Astrocyte (in vitro differentiated cells and primary cell): ENCODE data around the gene IRF1. TPM values are rescaled to one million over a fixed set of nuclear protein-coding genes. Genes with fewer than 3 reads are reported as not detected.

Source experiments
- DNase-seq: peaks from one replicate; pipeline ENCODE4 v3.0.0-alpha.2; 2010; ENCODE audit warnings: low read depth
- FAIRE-seq: peaks from 2 replicates; lab custom pipeline; 2011; peaks lifted over from hg19 to GRCh38; lab: Jason Lieb, UNC
- H2AFZ ChIP-seq: 2 replicates; pipeline ENCODE4 v1.6.0; 2012; ENCODE audit warnings: low read depth, low read length, inconsistent platforms
- H3K27ac ChIP-seq: 2 replicates; pipeline ENCODE4 v1.5.1; 2011; ENCODE audit warnings: low read depth, low read length, inconsistent platforms
- H3K27me3 ChIP-seq: 2 replicates; pipeline ENCODE4 v1.6.0; 2011; ENCODE audit warnings: low read length, inconsistent platforms; ENCODE audit not compliant: insufficient read depth
- H3K36me3 ChIP-seq: 2 replicates; pipeline ENCODE4 v1.5.1; 2011; ENCODE audit warnings: low read length, inconsistent platforms; ENCODE audit not compliant: insufficient read depth
- H3K4me1 ChIP-seq: 2 replicates; pipeline ENCODE4 v1.5.1; 2011; ENCODE audit warnings: low read length, inconsistent platforms; ENCODE audit not compliant: insufficient read depth
- H3K4me2 ChIP-seq: 2 replicates; pipeline ENCODE4 v1.6.0; 2012; ENCODE audit warnings: low read length, inconsistent platforms
- H3K4me3 ChIP-seq: 2 replicates; pipeline ENCODE4 v1.5.1; 2011; ENCODE audit warnings: low read depth, mild to moderate bottlenecking, low read length, inconsistent platforms; ENCODE audit not compliant: insufficient read depth
- H3K79me2 ChIP-seq: 2 replicates; pipeline ENCODE4 v1.6.0; 2012; ENCODE audit warnings: mild to moderate bottlenecking, low read length, inconsistent platforms; ENCODE audit not compliant: insufficient read depth
- H3K9ac ChIP-seq: 2 replicates; pipeline ENCODE4 v1.6.0; 2012; ENCODE audit warnings: mild to moderate bottlenecking, low read length, inconsistent platforms
- H3K9me3 ChIP-seq: 2 replicates; pipeline ENCODE4 v1.5.1; 2012; ENCODE audit warnings: low read depth, mild to moderate bottlenecking, low read length, inconsistent platforms; ENCODE audit not compliant: insufficient read depth
- H4K20me1 ChIP-seq: 2 replicates; pipeline ENCODE4 v1.6.0; 2012; ENCODE audit warnings: low read length, inconsistent platforms; ENCODE audit not compliant: insufficient read depth
- H3K27ac Mint-ChIP-seq: one replicate; pipeline ENCODE4 v1.8.0; 2021; ENCODE audit warnings: mild to moderate bottlenecking, mixed read lengths; ENCODE audit not compliant: unreplicated experiment
- H3K27me3 Mint-ChIP-seq: one replicate; pipeline ENCODE4 v1.8.0; 2021; ENCODE audit warnings: low read depth, mixed read lengths; ENCODE audit not compliant: unreplicated experiment
- H3K36me3 Mint-ChIP-seq: one replicate; pipeline ENCODE4 v1.8.0; 2021; ENCODE audit warnings: low read depth, mixed read lengths; ENCODE audit not compliant: unreplicated experiment
- H3K4me1 Mint-ChIP-seq: one replicate; pipeline ENCODE4 v1.8.0; 2021; ENCODE audit warnings: low read depth, mixed read lengths; ENCODE audit not compliant: unreplicated experiment
- H3K4me3 Mint-ChIP-seq: one replicate; pipeline ENCODE4 v1.8.0; 2021; ENCODE audit warnings: mild to moderate bottlenecking, moderate library complexity, mixed read lengths; ENCODE audit not compliant: unreplicated experiment
- H3K9me3 Mint-ChIP-seq: one replicate; pipeline ENCODE4 v1.8.0; 2021; ENCODE audit warnings: mild to moderate bottlenecking, mixed read lengths; ENCODE audit not compliant: unreplicated experiment
- EZH2 ChIP-seq: IDR thresholded peaks from 2 replicates; pipeline ENCODE4 v1.6.1; 2012; ENCODE audit warnings: mild to moderate bottlenecking, low read length, inconsistent platforms; ENCODE audit not compliant: insufficient read depth
- total RNA-seq: library from RNA; stranded (reverse); gene quantifications from 2 replicates; pipeline ENCODE4 v1.2.1, GENCODE V29; 2021
- TF ChIP-seq, protein P1 (sequence below): IDR thresholded peaks from 2 replicates; pipeline ENCODE4 v1.5.1; 2011; ENCODE audit warnings: low read depth, mild to moderate bottlenecking, inconsistent platforms, low read length, moderate library complexity; ENCODE audit not compliant: insufficient read depth

IRF1 gene
- total RNA-seq, 1 donor from 2014 or later, result 39.7 TPM

DNA sequence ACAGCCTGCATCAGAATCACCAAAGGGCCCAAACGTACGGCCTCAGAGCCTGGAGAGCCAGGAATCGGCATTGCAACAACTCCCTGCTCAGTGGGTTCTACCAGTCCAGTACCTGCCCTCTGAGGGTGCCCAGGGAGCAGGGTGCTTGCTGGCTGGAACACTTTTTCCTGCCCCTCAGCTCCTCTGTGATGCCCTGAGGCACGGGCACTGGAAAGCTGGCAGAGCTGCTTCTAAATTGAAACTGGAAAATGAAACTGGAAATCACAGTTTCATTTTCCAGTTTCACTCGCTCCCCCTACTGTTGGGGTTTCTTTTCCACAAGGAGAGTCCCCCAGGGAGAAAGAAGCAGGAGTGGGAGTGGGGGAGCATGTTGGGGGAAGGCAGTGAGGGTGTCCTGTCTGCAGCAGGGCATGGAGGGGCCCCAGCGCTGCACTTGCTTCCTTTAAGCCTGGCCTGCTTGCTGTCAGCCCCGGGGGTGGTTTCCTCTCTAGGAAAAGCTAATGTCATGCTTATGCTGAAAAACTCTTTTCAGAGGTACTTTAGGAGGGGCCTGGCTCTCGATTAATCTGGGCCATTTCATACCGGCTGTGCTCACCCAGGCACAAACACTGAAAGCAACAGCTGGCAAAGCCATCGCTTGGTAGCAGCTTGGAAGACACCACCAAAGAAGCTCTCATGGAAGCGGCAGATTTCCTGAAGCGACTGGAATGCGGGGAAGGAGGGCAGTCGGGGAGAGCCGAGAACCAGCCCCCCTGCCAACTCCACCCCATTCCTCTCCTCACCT is 26.2 kb downstream of the IRF1 start:
- Histone ChIP-seq H3K27me3 (no peaks in the 10 kb centered on the region), H3K9me3 (no peaks in the 10 kb centered on the region), H3K9ac (no peak overlapping the region), H2AFZ (no peak overlapping the region), H3K4me1 (peaks cover 28% of the 10 kb centered on the region), H3K36me3 (no peaks in the 10 kb centered on the region), H3K4me2 (peak overlapping the region; percentile 52), H3K79me2 (no peaks in the 10 kb centered on the region), H4K20me1 (no peaks in the 10 kb centered on the region), H3K4me3 (no peak overlapping the region), H3K27ac (no peak overlapping the region)
- H3K4me1 Mint-ChIP-seq, result peaks cover 59% of the 10 kb centered on the region
- H3K36me3 Mint-ChIP-seq, result peaks cover 15% of the 10 kb centered on the region
- H3K27ac Mint-ChIP-seq, result peak overlapping the region; percentile 21
- no peak for FAIRE-seq
- H3K9me3 Mint-ChIP-seq, result peaks cover 4% of the 10 kb centered on the region
- DNase-seq, result no peak
- no peak overlapping the region for H3K4me3 Mint-ChIP-seq
- no peaks in the 10 kb centered on the region for H3K27me3 Mint-ChIP-seq
- TF ChIP-seq, protein P1, sequence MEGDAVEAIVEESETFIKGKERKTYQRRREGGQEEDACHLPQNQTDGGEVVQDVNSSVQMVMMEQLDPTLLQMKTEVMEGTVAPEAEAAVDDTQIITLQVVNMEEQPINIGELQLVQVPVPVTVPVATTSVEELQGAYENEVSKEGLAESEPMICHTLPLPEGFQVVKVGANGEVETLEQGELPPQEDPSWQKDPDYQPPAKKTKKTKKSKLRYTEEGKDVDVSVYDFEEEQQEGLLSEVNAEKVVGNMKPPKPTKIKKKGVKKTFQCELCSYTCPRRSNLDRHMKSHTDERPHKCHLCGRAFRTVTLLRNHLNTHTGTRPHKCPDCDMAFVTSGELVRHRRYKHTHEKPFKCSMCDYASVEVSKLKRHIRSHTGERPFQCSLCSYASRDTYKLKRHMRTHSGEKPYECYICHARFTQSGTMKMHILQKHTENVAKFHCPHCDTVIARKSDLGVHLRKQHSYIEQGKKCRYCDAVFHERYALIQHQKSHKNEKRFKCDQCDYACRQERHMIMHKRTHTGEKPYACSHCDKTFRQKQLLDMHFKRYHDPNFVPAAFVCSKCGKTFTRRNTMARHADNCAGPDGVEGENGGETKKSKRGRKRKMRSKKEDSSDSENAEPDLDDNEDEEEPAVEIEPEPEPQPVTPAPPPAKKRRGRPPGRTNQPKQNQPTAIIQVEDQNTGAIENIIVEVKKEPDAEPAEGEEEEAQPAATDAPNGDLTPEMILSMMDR, result peak; percentile 2
- TF ChIP-seq EZH2, result no peak

DNA sequence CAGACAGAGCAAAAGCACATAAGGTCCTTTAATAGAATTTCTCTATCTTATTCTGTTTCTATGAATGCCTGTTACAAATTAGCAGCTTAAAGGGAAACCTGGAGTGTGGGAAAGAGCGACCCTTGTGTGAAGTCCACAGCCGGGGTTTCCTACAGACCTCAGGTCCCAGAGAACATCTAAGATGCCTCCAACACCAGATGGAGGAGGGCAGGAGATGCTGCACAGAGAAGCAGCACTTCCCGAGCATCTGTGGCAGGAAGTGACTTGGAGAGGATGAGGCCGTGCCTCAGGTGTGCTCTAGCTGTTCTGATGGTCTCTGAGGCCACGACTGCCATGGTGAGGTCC is 26.8 kb downstream of the IRF1 start:
- Histone ChIP-seq H2AFZ (no peak overlapping the region), H3K4me3 (no peak overlapping the region), H3K79me2 (no peaks in the 10 kb centered on the region), H3K36me3 (no peaks in the 10 kb centered on the region), H3K9me3 (no peaks in the 10 kb centered on the region), H3K27ac (no peak overlapping the region), H3K4me1 (peaks cover 32% of the 10 kb centered on the region), H3K27me3 (no peaks in the 10 kb centered on the region), H3K4me2 (no peak overlapping the region), H3K9ac (no peak overlapping the region), H4K20me1 (no peaks in the 10 kb centered on the region)
- Mint-ChIP-seq H3K36me3 (peaks cover 10% of the 10 kb centered on the region), H3K27me3 (no peaks in the 10 kb centered on the region), H3K4me1 (peaks cover 57% of the 10 kb centered on the region), H3K27ac (peak overlapping the region; percentile 79), H3K9me3 (peaks cover 1% of the 10 kb centered on the region), H3K4me3 (no peak overlapping the region)
- FAIRE-seq (no peak), DNase-seq (no peak)
- TF ChIP-seq, protein P1, result no peak
- TF ChIP-seq EZH2, result no peak
